NCI-H748 (cell line): ENCODE measurements around the gene TBC1D22A.

Experiments used
- DNase-seq: peaks from one replicate; lab custom pipeline; 2025; ENCODE audit not compliant: unreplicated experiment; lab: John Stamatoyannopoulos, UW

Gene TBC1D22A

GRCh38 chr22:47089374-47089773 is 326.9 kb downstream of the TBC1D22A start:
- DNase-seq = no peak

DNA sequence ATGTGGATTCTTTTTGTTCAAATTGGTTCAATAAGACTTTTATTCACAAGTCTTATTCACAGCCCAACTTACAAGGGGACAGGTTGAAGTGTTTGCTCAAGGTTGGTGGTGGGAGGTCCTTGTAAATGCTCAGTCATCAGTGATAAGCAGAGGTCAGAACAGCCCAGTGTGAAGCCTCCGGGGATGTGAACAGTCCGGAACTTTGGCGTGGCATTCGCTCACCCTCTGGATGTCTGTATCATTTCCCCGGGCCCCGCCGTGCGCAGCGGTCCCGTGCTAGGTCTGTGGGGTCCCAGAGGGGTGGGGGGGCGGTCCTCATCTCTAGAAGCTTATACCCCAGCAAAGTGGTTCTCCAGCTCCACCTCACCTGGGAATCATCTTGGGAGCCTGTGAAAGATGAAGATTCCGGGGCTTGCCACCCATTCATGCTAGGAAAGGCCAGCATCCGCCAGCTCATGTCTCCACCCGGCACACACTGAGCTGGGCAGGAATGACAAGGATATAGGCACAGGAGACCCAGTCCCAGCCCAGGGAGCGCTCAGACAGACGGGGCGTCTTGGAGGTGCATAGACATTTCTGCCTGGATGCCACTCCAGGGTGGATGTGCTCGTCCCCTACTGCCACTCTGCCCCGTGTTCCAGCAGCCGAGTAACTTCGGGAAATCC is 327.5 kb downstream of the TBC1D22A start:
- no peak for DNase-seq

DNA sequence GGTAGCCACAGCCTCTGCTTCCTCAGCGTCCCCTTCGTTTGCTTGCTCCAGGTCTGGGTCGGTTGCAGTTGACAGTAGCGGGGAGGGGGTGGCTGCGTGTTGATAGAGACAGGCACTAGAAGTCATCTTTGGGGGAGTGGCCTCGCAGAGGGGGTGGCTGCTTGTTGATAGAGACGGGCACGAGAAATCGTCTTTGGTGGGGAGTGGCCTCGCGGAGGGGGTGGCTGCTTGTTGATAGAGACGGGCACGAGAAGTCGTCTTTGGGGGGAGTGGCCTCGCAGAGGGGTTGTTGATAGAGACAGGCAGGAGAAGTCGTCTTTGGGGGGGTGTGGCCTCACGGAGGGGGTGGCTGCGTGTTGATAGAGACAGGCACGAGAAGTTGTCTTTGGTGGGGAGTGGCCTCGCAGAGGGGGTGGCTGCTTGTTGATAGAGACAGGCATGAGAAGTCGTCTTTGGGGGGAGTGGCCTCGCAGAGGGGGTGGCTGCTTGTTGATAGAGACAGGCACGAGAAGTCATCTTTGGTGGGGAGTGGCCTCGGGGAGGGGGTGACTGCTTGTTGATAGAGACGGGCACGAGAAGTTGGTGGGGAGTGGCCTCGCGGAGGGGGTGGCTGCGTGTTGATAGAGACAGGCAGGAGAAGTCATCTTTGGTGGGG is 328.3 kb downstream of the TBC1D22A start:
- peak; percentile 69 for DNase-seq

DNA sequence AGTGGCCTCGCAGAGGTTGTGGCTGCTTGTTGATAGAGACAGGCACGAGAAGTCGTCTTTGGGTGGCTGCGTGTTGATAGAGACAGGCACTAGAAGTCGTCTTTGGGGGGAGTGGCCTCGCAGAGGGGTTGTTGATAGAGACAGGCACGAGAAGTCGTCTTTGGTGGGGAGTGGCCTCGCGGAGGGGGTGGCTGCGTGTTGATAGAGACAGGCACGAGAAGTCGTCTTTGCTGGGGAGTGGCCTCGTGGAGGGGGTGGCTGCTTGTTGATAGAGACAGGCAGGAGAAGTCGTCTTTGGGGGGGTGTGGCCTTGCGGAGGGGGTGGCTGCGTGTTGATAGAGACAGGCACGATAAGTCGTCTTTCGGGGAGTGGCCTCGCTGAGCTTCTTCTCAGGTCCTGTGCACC is 328.8 kb downstream of the TBC1D22A start:
- no peak for DNase-seq

DNA sequence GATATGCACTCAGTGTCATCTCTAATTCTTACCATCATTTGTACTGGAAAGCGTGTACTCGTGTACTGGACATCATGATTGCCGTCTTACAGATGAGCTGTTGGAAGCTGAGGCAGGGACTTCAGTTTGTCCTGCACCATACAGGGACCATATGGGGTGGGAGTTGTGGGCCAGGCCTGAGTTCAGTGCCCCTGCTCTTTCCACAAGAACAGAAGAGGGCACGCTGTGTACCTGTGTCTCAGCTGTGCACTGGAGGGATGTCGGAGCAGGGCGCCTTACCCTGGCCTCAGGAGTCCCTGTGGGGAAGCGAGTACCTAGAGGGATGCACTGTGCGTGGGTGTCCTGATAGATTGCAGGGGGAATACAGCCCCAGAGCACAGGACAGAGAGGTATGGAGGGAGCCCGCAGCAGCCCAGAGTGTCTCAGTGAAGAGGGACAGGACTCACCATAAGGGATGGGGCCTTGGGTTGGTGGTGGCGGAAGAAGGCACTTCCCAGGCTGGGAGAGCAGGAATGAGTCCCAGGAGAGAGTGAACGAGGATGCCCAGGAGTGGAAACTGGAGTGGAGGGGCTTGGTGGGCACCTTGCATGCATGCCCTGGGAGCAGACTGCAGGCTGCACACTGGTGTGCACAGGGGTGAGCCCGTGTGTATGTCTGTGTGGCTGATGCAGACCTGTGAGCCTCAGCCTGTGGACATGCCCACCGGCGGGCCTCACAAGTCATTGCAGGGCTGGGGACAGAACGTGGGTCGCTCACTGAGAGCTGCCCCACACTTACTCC is 329.7 kb downstream of the TBC1D22A start:
- no peak for DNase-seq

GRCh38 chr22:47092896-47093311 is 330.5 kb downstream of the TBC1D22A start:
- no peak for DNase-seq

DNA sequence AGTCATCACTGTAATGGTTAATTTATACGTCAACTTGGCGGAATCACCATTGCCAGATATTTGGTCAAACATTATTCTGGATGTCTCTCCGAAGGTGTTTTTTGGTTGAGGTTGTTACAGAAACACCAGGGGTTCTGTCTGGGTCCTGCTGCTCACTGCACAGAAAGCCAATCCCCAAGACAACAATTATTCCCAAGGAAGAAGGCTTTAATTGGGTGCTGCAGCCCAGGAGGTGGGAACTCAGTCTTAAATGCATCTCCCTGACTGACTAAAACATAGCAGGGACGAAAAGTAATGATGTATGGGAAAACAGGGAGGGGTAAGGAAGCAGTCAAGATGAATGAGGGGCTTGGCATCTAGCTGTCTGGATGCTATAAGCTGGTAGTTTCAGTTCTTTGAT is 331.3 kb downstream of the TBC1D22A start:
- DNase-seq = no peak

DNA sequence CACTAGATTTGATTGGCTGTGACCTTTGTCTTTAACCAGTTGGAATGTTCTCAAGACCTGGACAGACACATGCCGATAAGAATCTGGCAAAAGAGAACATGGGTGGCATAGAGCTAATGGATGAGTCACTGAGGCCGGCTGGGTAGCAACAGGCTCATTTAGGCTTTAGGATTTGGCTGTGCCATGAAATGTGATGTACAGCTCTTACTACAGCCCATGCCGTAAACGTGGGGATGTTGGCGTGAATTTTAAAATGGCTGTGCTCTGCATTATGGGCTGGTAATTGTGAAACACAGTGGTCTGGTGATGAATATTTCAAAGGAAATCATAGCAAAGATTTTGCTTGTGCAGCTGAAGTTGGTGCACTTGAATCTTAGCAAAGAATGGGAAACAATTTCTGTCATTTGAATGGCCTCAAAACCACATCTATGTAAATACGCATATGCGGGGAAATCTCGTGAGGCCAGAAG is 332.4 kb downstream of the TBC1D22A start:
- no peak for DNase-seq

GRCh38 chr22:47095395-47096122 is 333.1 kb downstream of the TBC1D22A start:
- no peak for DNase-seq

GRCh38 chr22:47098121-47098520 is 335.7 kb downstream of the TBC1D22A start:
- DNase-seq = no peak

- DNase-seq = no peak
Observed at GRCh38 chr22:47098554-47098953, 336.1 kb downstream of the TBC1D22A start.

DNA sequence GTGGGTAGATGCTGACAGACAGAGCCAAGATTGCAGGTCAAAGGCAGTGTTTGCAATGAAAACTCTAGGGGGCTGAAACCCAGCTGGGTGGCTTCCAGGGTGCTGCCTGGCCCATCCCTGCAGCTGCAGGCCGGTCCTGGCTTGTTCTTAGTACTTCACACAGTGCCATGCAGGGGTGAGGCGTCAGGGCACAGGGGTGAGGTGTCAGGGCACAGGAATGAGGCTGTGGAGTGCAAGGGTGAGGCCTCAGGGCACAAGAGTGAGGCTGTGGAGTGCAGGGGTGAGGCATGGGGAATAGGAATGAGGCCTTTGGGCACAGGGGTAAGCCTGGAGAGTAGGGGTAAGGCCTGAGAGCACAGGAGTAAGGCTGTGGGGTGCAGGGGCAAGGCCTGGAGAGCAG is 337.6 kb downstream of the TBC1D22A start:
- DNase-seq = no peak

DNA sequence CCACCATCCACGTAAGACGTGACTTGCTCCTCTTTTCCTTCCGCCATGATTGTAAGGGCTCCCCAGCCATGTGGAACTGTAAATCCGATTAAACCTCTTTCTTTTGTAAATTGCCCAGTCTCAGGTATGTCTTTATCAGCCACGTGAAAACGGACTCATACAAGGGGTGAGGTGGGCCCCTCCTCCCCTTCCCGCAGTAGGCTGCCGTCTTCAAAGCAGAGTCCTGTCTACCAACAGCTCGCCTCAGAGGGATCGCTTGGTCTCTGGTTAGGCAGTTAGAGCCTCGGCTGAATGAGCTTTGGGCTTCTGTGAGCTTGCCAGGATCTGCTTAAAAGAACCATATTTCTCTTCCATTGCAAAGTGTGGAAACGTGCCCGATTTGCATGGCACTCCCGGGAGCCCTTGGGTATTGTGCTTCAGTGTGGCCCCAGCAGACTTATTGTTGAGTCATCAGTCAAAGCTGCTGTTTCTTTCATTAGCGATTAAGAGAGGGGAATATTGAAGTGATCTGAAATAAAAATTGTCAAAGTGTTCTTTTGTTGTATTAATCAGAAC is 338.3 kb downstream of the TBC1D22A start:
- no peak for DNase-seq

- DNase-seq = no peak
Observed at GRCh38 chr22:47101321-47101885, 339.0 kb downstream of the TBC1D22A start.

DNA sequence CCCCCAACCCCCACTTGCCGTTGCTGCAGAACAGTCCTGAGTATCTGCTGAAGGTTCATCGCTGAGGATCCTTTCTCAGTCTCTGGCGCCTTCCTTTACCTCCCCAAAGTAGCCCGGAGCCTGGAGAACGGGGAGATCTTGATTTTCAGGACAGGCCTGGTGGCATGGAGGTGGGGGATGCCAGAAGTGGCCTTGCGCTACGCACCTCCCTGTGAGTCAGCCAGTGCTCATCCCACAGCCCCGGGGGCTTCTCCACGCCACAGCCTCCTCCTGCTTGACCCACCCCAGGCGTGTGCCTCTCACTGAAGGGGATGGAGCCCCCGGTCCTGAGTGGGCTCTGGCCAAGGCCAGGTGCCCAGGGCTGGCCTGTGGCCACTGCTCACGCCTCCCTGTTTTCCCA is 339.6 kb downstream of the TBC1D22A start:
- DNase-seq = no peak

DNA sequence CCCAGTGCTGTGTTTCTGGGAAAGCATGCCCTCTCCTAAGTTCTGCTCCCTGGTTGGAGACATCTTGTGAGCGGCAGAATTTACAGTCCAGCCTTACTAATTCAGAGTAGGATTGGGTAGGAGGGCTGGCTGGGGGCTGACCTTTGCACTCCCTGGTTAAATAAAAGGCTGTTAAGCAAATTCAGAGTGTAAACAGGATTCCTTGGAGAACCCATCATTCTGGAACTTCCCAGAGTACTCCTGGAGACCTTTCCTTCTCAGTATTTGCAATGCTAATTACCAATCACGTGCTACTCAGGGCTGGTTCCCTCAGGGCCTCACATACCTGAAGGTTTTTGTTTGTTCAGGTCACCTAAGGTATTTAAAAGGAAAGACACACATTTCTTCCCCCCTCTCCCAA is 340.2 kb downstream of the TBC1D22A start:
- no peak for DNase-seq

GRCh38 chr22:47105085-47105484 is 342.6 kb downstream of the TBC1D22A start:
- DNase-seq = no peak

DNA sequence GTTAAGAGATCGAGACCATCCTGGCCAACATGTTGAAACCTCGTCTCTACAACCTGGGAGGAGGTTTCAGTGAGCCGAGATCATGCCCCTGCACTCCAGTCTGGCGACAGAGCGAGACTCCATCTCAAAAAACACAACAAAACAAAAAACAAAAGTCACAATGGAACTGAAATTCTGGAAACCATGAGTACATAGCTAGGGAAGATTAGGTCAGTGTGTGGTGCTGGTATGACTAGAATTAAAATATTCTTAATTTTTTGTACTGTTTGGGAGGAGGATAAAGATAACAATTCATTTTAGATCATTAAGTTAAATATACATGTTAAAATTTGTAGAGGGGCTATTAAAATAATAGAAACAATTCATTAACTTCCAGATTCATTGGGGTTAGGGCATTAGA is 344.4 kb downstream of the TBC1D22A start:
- no peak for DNase-seq

GRCh38 chr22:47107431-47107830 is 345.0 kb downstream of the TBC1D22A start:
- DNase-seq = no peak

DNA sequence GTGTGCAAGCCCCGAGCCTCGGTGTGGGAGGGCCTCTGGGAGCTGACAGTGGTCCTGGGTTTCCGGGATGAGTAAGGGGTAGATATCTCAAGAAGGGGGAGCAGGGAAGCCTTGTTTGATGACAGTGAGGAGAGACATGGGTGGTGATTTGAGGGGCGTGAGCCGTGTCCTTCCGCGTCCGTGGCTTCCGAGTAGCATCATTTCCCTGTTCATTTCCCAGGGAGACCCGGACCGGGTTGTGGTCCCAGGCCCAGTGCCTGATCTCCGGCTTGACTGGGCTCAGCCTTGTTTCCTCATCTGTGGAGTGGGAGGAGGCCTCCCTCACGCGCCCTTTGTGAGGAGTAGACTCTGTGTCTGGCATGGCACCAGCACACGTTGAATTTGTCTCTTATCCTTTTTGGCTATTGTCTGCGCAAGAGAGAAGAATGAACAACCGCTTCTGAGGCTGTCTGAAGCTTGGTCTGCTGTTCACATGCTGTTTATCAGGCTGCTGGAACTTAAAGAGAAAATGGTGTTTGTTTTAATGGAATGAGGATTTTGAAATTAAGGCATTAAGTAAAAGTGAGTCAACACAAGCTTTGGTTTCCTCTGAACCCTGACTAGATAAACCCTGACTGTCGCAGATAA is 348.5 kb downstream of the TBC1D22A start:
- no peak for DNase-seq
